Vagina (tissue), 2 donors: ENCODE data around the gene LPA. TPM values are rescaled to one million over a fixed set of nuclear protein-coding genes. Genes with fewer than 3 reads are reported as not detected.
A peak's percentile ranks its signal among the peaks of the same experiment; 100 is the strongest.
"Not testable (repeated sequence)": the region's sequence is repeated elsewhere in the genome, so short reads cannot be mapped to it uniquely, and the experiment has no call there.

Experiments used
- DNase-seq, 2 donors: peaks; one replicate each; pipeline ENCODE4 v3.0.0-alpha.2; 2017; ENCODE audit errors: extremely low spot score in 2 of 2
- H3K27ac ChIP-seq: fragments of 200-600 bp; sonication (generic); one replicate; pipeline ENCODE4 v1.5.1; 2019
- H3K27me3 ChIP-seq: fragments of 200-600 bp; sonication (generic); one replicate; pipeline ENCODE4 v1.5.1; 2019
- H3K36me3 ChIP-seq, 2 donors: fragments of 200-600 bp; sonication (generic); one replicate each; pipeline ENCODE4 v1.5.1; 2017 to 2019
- H3K4me1 ChIP-seq: fragments of 200-600 bp; sonication (generic); one replicate; pipeline ENCODE4 v1.5.1; 2019
- H3K4me3 ChIP-seq, 2 donors: fragments of 200-600 bp; sonication (generic); 1 replicate in 1 of 2; 2 replicates in 1 of 2; pipeline ENCODE4 v1.5.1; 2016 to 2019
- H3K9me3 ChIP-seq: fragments of 200-600 bp; sonication (generic); one replicate; pipeline ENCODE4 v1.5.1; 2019
- CTCF ChIP-seq, 3 experiments: fragments of 450-650 bp in 2 of 3; fragments of 200-600 bp in 1 of 3; sonication (generic) in 1 of 3; IDR thresholded peaks; one replicate each; pipeline ENCODE4 v1.5.1; 2017 to 2019; ENCODE audit warnings: antibody characterized with exemption in 3 of 3, mild to moderate bottlenecking in 2 of 3, moderate library complexity in 2 of 3
- POLR2A ChIP-seq, 2 donors: fragments of 450-650 bp; IDR thresholded peaks; one replicate each; pipeline ENCODE4 v1.6.1; 2017; ENCODE audit warnings: antibody characterized with exemption in 2 of 2, mild to moderate bottlenecking in 2 of 2, moderate library complexity in 2 of 2
- POLR2AphosphoS5 ChIP-seq, 2 donors: sonication (generic); formaldehyde crosslinking; IDR thresholded peaks; one replicate each; pipeline ENCODE4 v1.9.0; 2017; ENCODE audit warnings: antibody characterized with exemption in 2 of 2, mild to moderate bottlenecking in 2 of 2, low read depth in 1 of 2; ENCODE audit not compliant: insufficient read depth in 1 of 2
- intact Hi-C: fragments of 100-400 bp; cut with DNase I; formaldehyde crosslinking; loops from one replicate; pipeline ENCODE4 v1.15.1; 2023
- total RNA-seq: library from RNA; depleted of rRNA; stranded (reverse); fragments of >200 nt; gene quantifications from one replicate; pipeline ENCODE4 v1.2.3, GENCODE V29; 2016

LPA gene
- total RNA-seq, 1 donor from 2014 or later = 0.49 TPM

GRCh38 chr6:160662842-160663241, 1.2 kb downstream of the LPA start:
- Histone ChIP-seq H3K27me3 (no peaks in the 10 kb centered on the region), H3K9me3 (no peaks in the 10 kb centered on the region), H3K27ac (no peak overlapping the region), H3K4me3 (no peak overlapping the region), H3K4me1 (no peaks in the 10 kb centered on the region), H3K36me3 (no peaks in the 10 kb centered on the region)
- intact Hi-C loops = no loop called here
- no peak for TF ChIP-seq CTCF (IDR thresholded peaks at IDR 0.05)
- TF ChIP-seq POLR2AphosphoS5 (IDR thresholded peaks at IDR 0.05; ENCODE audit: insufficient read depth in 1 of 2, low read depth in 1 of 2) = no peak
- no peak for TF ChIP-seq POLR2A (IDR thresholded peaks at IDR 0.05)
- no peak for DNase-seq

GRCh38 chr6:160662429-160662828, 1.6 kb downstream of the LPA start:
- Histone ChIP-seq H3K4me1 (no peaks in the 10 kb centered on the region), H3K4me3 (no peak overlapping the region), H3K27ac (no peak overlapping the region), H3K9me3 (no peaks in the 10 kb centered on the region), H3K36me3 (no peaks in the 10 kb centered on the region), H3K27me3 (no peaks in the 10 kb centered on the region)
- no peak for DNase-seq
- TF ChIP-seq POLR2A (IDR thresholded peaks at IDR 0.05) (no peak), CTCF (IDR thresholded peaks at IDR 0.05) (no peak), POLR2AphosphoS5 (IDR thresholded peaks at IDR 0.05; ENCODE audit: insufficient read depth in 1 of 2, low read depth in 1 of 2) (no peak)
- intact Hi-C loops = no loop called here

GRCh38 chr6:160661216-160661615, 2.9 kb downstream of the LPA start:
- Histone ChIP-seq H3K27ac (no peak overlapping the region), H3K9me3 (no peaks in the 10 kb centered on the region), H3K27me3 (no peaks in the 10 kb centered on the region), H3K4me3 (no peak overlapping the region), H3K4me1 (no peaks in the 10 kb centered on the region), H3K36me3 (no peaks in the 10 kb centered on the region)
- no peak for DNase-seq
- no peak for TF ChIP-seq POLR2AphosphoS5 (IDR thresholded peaks at IDR 0.05; ENCODE audit: insufficient read depth in 1 of 2, low read depth in 1 of 2)
- intact Hi-C loops = no loop called here

GRCh38 chr6:160659562-160659961, 4.5 kb downstream of the LPA start:
- no peaks in the 10 kb centered on the region for H3K4me1 ChIP-seq
- DNase-seq = no peak
- H3K27ac ChIP-seq = no peak overlapping the region
- no peaks in the 10 kb centered on the region for H3K36me3 ChIP-seq
- no peak for TF ChIP-seq POLR2A (IDR thresholded peaks at IDR 0.05)
- H3K9me3 ChIP-seq = no peaks in the 10 kb centered on the region
- no peak overlapping the region for H3K4me3 ChIP-seq
- intact Hi-C loops = no loop called here
- H3K27me3 ChIP-seq = no peaks in the 10 kb centered on the region

GRCh38 chr6:160634706-160635105, 29.4 kb downstream of the LPA start:
- DNase-seq = peak in 1 of 2 donors; percentile 100
- TF ChIP-seq POLR2A (IDR thresholded peaks at IDR 0.05) = no peak
- TF ChIP-seq CTCF (IDR thresholded peaks at IDR 0.05) = no peak
- TF ChIP-seq POLR2AphosphoS5 (IDR thresholded peaks at IDR 0.05; ENCODE audit: insufficient read depth in 1 of 2, low read depth in 1 of 2) = no peak
- Histone ChIP-seq H3K27me3 (no peaks in the 10 kb centered on the region), H3K36me3 (no peaks in the 10 kb centered on the region), H3K9me3 (no peaks in the 10 kb centered on the region), H3K4me3 (no peak overlapping the region), H3K27ac (no peak overlapping the region), H3K4me1 (no peaks in the 10 kb centered on the region)
- intact Hi-C loops = no loop called here

GRCh38 chr6:160595838-160596832, 67.9 kb downstream of the LPA start:
- H3K9me3 ChIP-seq = no peaks in the 10 kb centered on the region
- H3K4me3 ChIP-seq = no peak overlapping the region
- H3K4me1 ChIP-seq = no peaks in the 10 kb centered on the region
- no peaks in the 10 kb centered on the region for H3K36me3 ChIP-seq
- no peak for DNase-seq
- no peaks in the 10 kb centered on the region for H3K27me3 ChIP-seq
- no peak for TF ChIP-seq CTCF (IDR thresholded peaks at IDR 0.05)
- TF ChIP-seq POLR2AphosphoS5 (IDR thresholded peaks at IDR 0.05; ENCODE audit: insufficient read depth in 1 of 2, low read depth in 1 of 2) = no peak
- no peak for TF ChIP-seq POLR2A (IDR thresholded peaks at IDR 0.05)
- H3K27ac ChIP-seq = no peak overlapping the region
- intact Hi-C loops = no loop called here

GRCh38 chr6:160595297-160595696, 68.8 kb downstream of the LPA start:
- H3K27ac ChIP-seq, H3K9me3 ChIP-seq, DNase-seq, H3K27me3 ChIP-seq, intact Hi-C loops, H3K36me3 ChIP-seq, H3K4me3 ChIP-seq, H3K4me1 ChIP-seq: not testable (repeated sequence)
